ENCODE measurements around the gene HNRNPDL. TPM values are rescaled to one million over a fixed set of nuclear protein-coding genes. Genes with fewer than 3 reads are reported as not detected.

HNRNPDL gene
- polyA plus RNA-seq, 1 donor from 2014 or later = 1,146 TPM

GRCh38 chr4:82380831-82381230, 49.4 kb downstream of the HNRNPDL start:
- TF ChIP-seq MXI1 (conservative IDR thresholded peaks at IDR 0.05; ENCODE audit: poor library complexity, severe bottlenecking) (no peak), EP300 (conservative IDR thresholded peaks at IDR 0.05; ENCODE audit: poor library complexity, severe bottlenecking) (no peak), SMC3 (conservative IDR thresholded peaks at IDR 0.05; ENCODE audit: poor library complexity) (no peak), RAD21 (conservative IDR thresholded peaks at IDR 0.05) (no peak), EZH2 (IDR thresholded peaks at IDR 0.05; ENCODE audit: borderline replicate concordance, insufficient read depth, low read length, poor library complexity, severe bottlenecking) (no peak), REST (IDR thresholded peaks at IDR 0.05; ENCODE audit: borderline replicate concordance) (no peak), CTCF (IDR thresholded peaks at IDR 0.05; ENCODE audit: poor library complexity, severe bottlenecking) (no peak), TAF1 (IDR thresholded peaks at IDR 0.05; ENCODE audit: low read depth) (no peak), POLR2AphosphoS5 (IDR thresholded peaks at IDR 0.05) (no peak)
- H3K9me3 ChIP-seq (ENCODE audit: low read length) = no peaks in the 10 kb centered on the region
- no peaks in the 10 kb centered on the region for H3K27me3 ChIP-seq (ENCODE audit: insufficient read depth, low read depth, low read length)
- H3K9me2 ChIP-seq (ENCODE audit: insufficient read depth, low read length) = no peaks in the 10 kb centered on the region
- H3K79me2 ChIP-seq (replicated peaks; ENCODE audit: insufficient read depth, low read length) = peaks cover 17% of the 10 kb centered on the region
- H3F3A ChIP-seq (ENCODE audit: insufficient read depth, low read length, poor library complexity, severe bottlenecking) = no peaks in the 10 kb centered on the region
- H4K20me1 ChIP-seq (ENCODE audit: insufficient read depth) = no peaks in the 10 kb centered on the region
- H3K36me3 ChIP-seq (ENCODE audit: insufficient read depth, low read length) = no peaks in the 10 kb centered on the region
- no peak overlapping the region for H3K27ac ChIP-seq (ENCODE audit: low read length)
- no peak overlapping the region for H3K9ac ChIP-seq (ENCODE audit: low read length)
- no peak overlapping the region for H2AFZ ChIP-seq (ENCODE audit: low read depth, low read length)
- H3K4me3 ChIP-seq (ENCODE audit: low read length) = no peak overlapping the region
- H3K4me2 ChIP-seq (ENCODE audit: low read length) = no peak overlapping the region

GRCh38 chr4:82380344-82380743, 49.9 kb downstream of the HNRNPDL start:
- no peaks in the 10 kb centered on the region for H3K9me3 ChIP-seq (ENCODE audit: low read length)
- no peak overlapping the region for H3K4me2 ChIP-seq (ENCODE audit: low read length)
- no peak overlapping the region for H3K4me3 ChIP-seq (ENCODE audit: low read length)
- peaks cover 22% of the 10 kb centered on the region for H3K79me2 ChIP-seq (replicated peaks; ENCODE audit: insufficient read depth, low read length)
- H2AFZ ChIP-seq (ENCODE audit: low read depth, low read length) = no peak overlapping the region
- no peak overlapping the region for H3K9ac ChIP-seq (ENCODE audit: low read length)
- H3K27me3 ChIP-seq (ENCODE audit: insufficient read depth, low read depth, low read length) = no peaks in the 10 kb centered on the region
- H3F3A ChIP-seq (ENCODE audit: insufficient read depth, low read length, poor library complexity, severe bottlenecking) = no peaks in the 10 kb centered on the region
- no peak overlapping the region for H3K27ac ChIP-seq (ENCODE audit: low read length)
- H3K36me3 ChIP-seq (ENCODE audit: insufficient read depth, low read length) = no peaks in the 10 kb centered on the region
- H4K20me1 ChIP-seq (ENCODE audit: insufficient read depth) = no peaks in the 10 kb centered on the region
- H3K9me2 ChIP-seq (ENCODE audit: insufficient read depth, low read length) = no peaks in the 10 kb centered on the region
- TF ChIP-seq EP300 (conservative IDR thresholded peaks at IDR 0.05; ENCODE audit: poor library complexity, severe bottlenecking) (no peak), REST (IDR thresholded peaks at IDR 0.05; ENCODE audit: borderline replicate concordance) (no peak), CTCF (IDR thresholded peaks at IDR 0.05; ENCODE audit: poor library complexity, severe bottlenecking) (no peak), TAF1 (IDR thresholded peaks at IDR 0.05; ENCODE audit: low read depth) (no peak), MXI1 (conservative IDR thresholded peaks at IDR 0.05; ENCODE audit: poor library complexity, severe bottlenecking) (no peak), RAD21 (conservative IDR thresholded peaks at IDR 0.05) (no peak), EZH2 (IDR thresholded peaks at IDR 0.05; ENCODE audit: borderline replicate concordance, insufficient read depth, low read length, poor library complexity, severe bottlenecking) (no peak), SMC3 (conservative IDR thresholded peaks at IDR 0.05; ENCODE audit: poor library complexity) (no peak), POLR2AphosphoS5 (IDR thresholded peaks at IDR 0.05) (no peak)

Data from neural cell (in vitro differentiated cells).